ENCODE measurements around the gene CXorf49B. TPM values are rescaled to one million over a fixed set of nuclear protein-coding genes. Genes with fewer than 3 reads are reported as not detected.

Gene CXorf49B
- total and polyA plus RNA-seq, 3 experiments from 2014 or later, result not detected

- no peak overlapping the region for H3K27ac Mint-ChIP-seq
- no peaks in the 10 kb centered on the region for H3K36me3 ChIP-seq (ENCODE audit: insufficient read depth, low read length)
- no peaks in the 10 kb centered on the region for H3K9me3 ChIP-seq (ENCODE audit: low read length)
- H3K27me3 Mint-ChIP-seq, result peaks cover 5 to 8% of the 10 kb centered on the region in 2 donors
- POLR2A ChIA-PET, result no interaction called here
- H3K4me3 ChIP-seq (ENCODE audit: low read length), result no peak overlapping the region
- H3K4me3 Mint-ChIP-seq, result no peak overlapping the region
- H3K36me3 Mint-ChIP-seq, result peaks cover 0 to 1% (median 0%) of the 10 kb centered on the region in 3 donors
- no peaks in the 10 kb centered on the region for H3K27me3 ChIP-seq (ENCODE audit: insufficient read depth, low read length, poor library complexity, severe bottlenecking)
- no peaks in the 10 kb centered on the region for H3K4me1 Mint-ChIP-seq
- DNase-seq, result no peak
- CTCF ChIA-PET, result no interaction called here
- H3K4me1 ChIP-seq (ENCODE audit: insufficient read depth, low read length), result no peaks in the 10 kb centered on the region
- H3K27ac ChIP-seq (ENCODE audit: low read depth, low read length), result no peak overlapping the region
- peaks cover 0 to 2% (median 0%) of the 10 kb centered on the region in 5 donors for H3K9me3 Mint-ChIP-seq
Measured at GRCh38 chrX:71809886-71810285, 46.7 kb downstream of the CXorf49B start.

- Mint-ChIP-seq H3K4me1 (no peaks in the 10 kb centered on the region), H3K9me3 (no peaks in the 10 kb centered on the region), H3K36me3 (no peaks in the 10 kb centered on the region), H3K4me3 (no peak overlapping the region), H3K27ac (no peak overlapping the region), H3K27me3 (peaks cover 8 to 17% of the 10 kb centered on the region in 2 donors)
- H3K27ac ChIP-seq (ENCODE audit: low read depth, low read length), result no peak overlapping the region
- ChIA-PET POLR2A (no interaction called here), CTCF (no interaction called here)
- H3K4me3 ChIP-seq (ENCODE audit: low read length), result no peak overlapping the region
- no peaks in the 10 kb centered on the region for H3K27me3 ChIP-seq (ENCODE audit: insufficient read depth, low read length, poor library complexity, severe bottlenecking)
- H3K36me3 ChIP-seq (ENCODE audit: insufficient read depth, low read length), result no peaks in the 10 kb centered on the region
- no peaks in the 10 kb centered on the region for H3K4me1 ChIP-seq (ENCODE audit: insufficient read depth, low read length)
- DNase-seq, result no peak
- H3K9me3 ChIP-seq (ENCODE audit: low read length), result no peaks in the 10 kb centered on the region
Measured at GRCh38 chrX:71814123-71814912, 51.2 kb downstream of the CXorf49B start.

- no peak for DNase-seq
- Mint-ChIP-seq H3K4me3 (no peak overlapping the region), H3K9me3 (no peaks in the 10 kb centered on the region), H3K4me1 (no peaks in the 10 kb centered on the region), H3K27ac (no peak overlapping the region), H3K36me3 (no peaks in the 10 kb centered on the region), H3K27me3 (peaks cover 11 to 20% of the 10 kb centered on the region in 2 donors)
- POLR2A ChIA-PET, result no interaction called here
- H3K27ac ChIP-seq (ENCODE audit: low read depth, low read length), result no peak overlapping the region
- no peaks in the 10 kb centered on the region for H3K4me1 ChIP-seq (ENCODE audit: insufficient read depth, low read length)
- H3K4me3 ChIP-seq (ENCODE audit: low read length), result no peak overlapping the region
- no peaks in the 10 kb centered on the region for H3K36me3 ChIP-seq (ENCODE audit: insufficient read depth, low read length)
- no peaks in the 10 kb centered on the region for H3K27me3 ChIP-seq (ENCODE audit: insufficient read depth, low read length, poor library complexity, severe bottlenecking)
- CTCF ChIA-PET, result no interaction called here
- H3K9me3 ChIP-seq (ENCODE audit: low read length), result no peaks in the 10 kb centered on the region
Measured at GRCh38 chrX:71815121-71815905, 52.2 kb downstream of the CXorf49B start.

- Mint-ChIP-seq H3K27ac (no peak overlapping the region), H3K9me3 (no peaks in the 10 kb centered on the region), H3K36me3 (no peaks in the 10 kb centered on the region), H3K27me3 (peaks cover 12 to 20% of the 10 kb centered on the region in 2 donors), H3K4me3 (no peak overlapping the region), H3K4me1 (no peaks in the 10 kb centered on the region)
- H3K27me3 ChIP-seq (ENCODE audit: insufficient read depth, low read length, poor library complexity, severe bottlenecking), result no peaks in the 10 kb centered on the region
- no peaks in the 10 kb centered on the region for H3K36me3 ChIP-seq (ENCODE audit: insufficient read depth, low read length)
- H3K4me1 ChIP-seq (ENCODE audit: insufficient read depth, low read length), result no peaks in the 10 kb centered on the region
- no peaks in the 10 kb centered on the region for H3K9me3 ChIP-seq (ENCODE audit: low read length)
- H3K27ac ChIP-seq (ENCODE audit: low read depth, low read length), result no peak overlapping the region
- DNase-seq, result no peak
- no peak overlapping the region for H3K4me3 ChIP-seq (ENCODE audit: low read length)
- POLR2A ChIA-PET, result no interaction called here
- CTCF ChIA-PET, result no interaction called here
Measured at GRCh38 chrX:71815906-71816156, 52.7 kb downstream of the CXorf49B start.

Other genes with a start within 250 kb of the CXorf49B start
- gene OGT, start 230.2 kb upstream of the CXorf49B start, total RNA-seq, result 100 to 1,000 TPM; 211 to 216 TPM
- 35.6 TPM for gene OGT, start 230.2 kb upstream of the CXorf49B start, polyA plus RNA-seq
- 1 to 10 TPM; 3.9 to 4.2 TPM for gene GCNA, start 184.9 kb upstream of the CXorf49B start, total RNA-seq
- gene GCNA, start 184.9 kb upstream of the CXorf49B start, polyA plus RNA-seq, result 0.67 TPM
- 10 to 100 TPM; 66.1 to 69.3 TPM for gene CXCR3, start 144.8 kb upstream of the CXorf49B start, total RNA-seq
- gene CXCR3, start 144.8 kb upstream of the CXorf49B start, polyA plus RNA-seq, result 220 TPM
- gene CXorf49, start 45.1 kb upstream of the CXorf49B start, total RNA-seq, result not detected
- not detected for gene CXorf49, start 45.1 kb upstream of the CXorf49B start, polyA plus RNA-seq
- gene NHSL2, start 147.5 kb downstream of the CXorf49B start, total RNA-seq, result 1 to 10 TPM in 1 of 2 experiments, under 1 TPM in 1; 0.51 to 1.1 TPM
- gene NHSL2, start 147.5 kb downstream of the CXorf49B start, polyA plus RNA-seq, result 17.8 TPM

Measured in CD8-positive, alpha-beta memory T cell (primary cell).